Fibroblast of lung (primary cell): ENCODE results near the gene NOP56. TPM values are rescaled to one million over a fixed set of nuclear protein-coding genes. Genes with fewer than 3 reads are reported as not detected.

Experiments used
- DNase-seq, 2 donors: peaks; one replicate each; pipeline versions ENCODE4 v3.0.0 to v3.0.0-alpha.2; 2010; ENCODE audit warnings: low read depth in 2 of 2
- H2AFZ ChIP-seq: 2 replicates; pipeline ENCODE4 v1.5.1; 2012; ENCODE audit warnings: low read length, control low read depth, inconsistent platforms
- H3K27ac ChIP-seq: 2 replicates; pipeline ENCODE4 v1.5.1; 2011; ENCODE audit warnings: low read length, control low read depth; ENCODE audit not compliant: insufficient read depth
- H3K27me3 ChIP-seq: 2 replicates; pipeline ENCODE4 v1.5.1; 2011; ENCODE audit warnings: mild to moderate bottlenecking, low read length; ENCODE audit not compliant: control insufficient read depth, insufficient read depth
- H3K36me3 ChIP-seq: 2 replicates; pipeline ENCODE4 v1.5.1; 2011; ENCODE audit warnings: low read length; ENCODE audit not compliant: control insufficient read depth, insufficient read depth
- H3K4me1 ChIP-seq: 2 replicates; pipeline ENCODE4 v1.5.1; 2011; ENCODE audit warnings: low read length; ENCODE audit not compliant: control insufficient read depth, insufficient read depth; ENCODE audit errors: extremely low read depth
- H3K4me2 ChIP-seq: 2 replicates; pipeline ENCODE4 v1.5.1; 2011; ENCODE audit warnings: low read length, control low read depth; ENCODE audit not compliant: insufficient read depth; ENCODE audit errors: extremely low read depth
- H3K4me3 ChIP-seq, 4 experiments: fragments of 200-600 bp in 1 of 4; sonication (generic) in 1 of 4; replicated peaks in 1 of 4; 2 replicates each; pipeline ENCODE4 v1.5.1; 2011 to 2016; ENCODE audit warnings: low read length in 4 of 4, low read depth in 3 of 4, mild to moderate bottlenecking in 3 of 4, control low read depth in 2 of 4, inconsistent platforms in 1 of 4, mixed read lengths in 1 of 4; ENCODE audit not compliant: insufficient read depth in 1 of 4; ENCODE audit errors: control extremely low read depth in 1 of 4
- H3K79me2 ChIP-seq: 2 replicates; pipeline ENCODE4 v1.5.1; 2012; ENCODE audit warnings: mild to moderate bottlenecking, low read length, inconsistent platforms; ENCODE audit not compliant: control insufficient read depth, insufficient read depth
- H3K9ac ChIP-seq: 2 replicates; pipeline ENCODE4 v1.5.1; 2011; ENCODE audit warnings: mild to moderate bottlenecking, low read length, control low read depth; ENCODE audit not compliant: insufficient read depth
- H3K9me3 ChIP-seq: 2 replicates; pipeline ENCODE4 v1.5.1; 2012; ENCODE audit warnings: low read depth, low read length; ENCODE audit not compliant: control insufficient read depth, insufficient read depth
- H4K20me1 ChIP-seq: 2 replicates; pipeline ENCODE4 v1.5.1; 2011; ENCODE audit warnings: low read length; ENCODE audit not compliant: control insufficient read depth, insufficient read depth; ENCODE audit errors: extremely low read depth
- EZH2 ChIP-seq: IDR thresholded peaks from 2 replicates; pipeline ENCODE4 v1.5.1; 2012; ENCODE audit warnings: low read length, control low read depth, mild to moderate bottlenecking; ENCODE audit errors: missing control alignments
- polyA plus RNA-seq, 2 donors: library from polyadenylated mRNA; depleted of rRNA in 1 of 2; stranded (reverse) in 1 of 2; unstranded in 1 of 2; fragments of >200 nt; gene quantifications; 2 replicates each; pipeline ENCODE4 v1.2.1, GENCODE V29; 2011 to 2012; ENCODE audit warnings: missing spikeins in 1 of 2
- total RNA-seq: library from RNA; depleted of rRNA; stranded (reverse); fragments of >200 nt; gene quantifications from 2 replicates; pipeline ENCODE4 v1.2.1, GENCODE V29; 2014
- TF ChIP-seq, protein P1 (sequence below), 2 donors: IDR thresholded peaks in 1 of 2; conservative IDR thresholded peaks in 1 of 2; 1 replicate in 1 of 2; 2 replicates in 1 of 2; pipeline ENCODE4 v1.5.1; 2011 to 2012; ENCODE audit warnings: low read length in 2 of 2, control low read depth in 1 of 2, inconsistent platforms in 1 of 2, low read depth in 1 of 2, mild to moderate bottlenecking in 1 of 2

NOP56 gene
- total and polyA plus RNA-seq, 2 donors (not counting 1 experiment from before 2014, with no cell fraction given) = 108 to 117 TPM

- Histone ChIP-seq H3K4me1 (no peaks in the 10 kb centered on the region), H3K4me3 (no peak overlapping the region), H3K27me3 (peaks cover 47% of the 10 kb centered on the region), H3K27ac (no peak overlapping the region), H3K79me2 (no peaks in the 10 kb centered on the region), H3K4me2 (no peak overlapping the region), H2AFZ (no peak overlapping the region), H3K9me3 (no peaks in the 10 kb centered on the region), H3K36me3 (no peaks in the 10 kb centered on the region), H3K9ac (no peak overlapping the region), H4K20me1 (no peaks in the 10 kb centered on the region)
- DNase-seq = no peak
- TF ChIP-seq, protein P1, sequence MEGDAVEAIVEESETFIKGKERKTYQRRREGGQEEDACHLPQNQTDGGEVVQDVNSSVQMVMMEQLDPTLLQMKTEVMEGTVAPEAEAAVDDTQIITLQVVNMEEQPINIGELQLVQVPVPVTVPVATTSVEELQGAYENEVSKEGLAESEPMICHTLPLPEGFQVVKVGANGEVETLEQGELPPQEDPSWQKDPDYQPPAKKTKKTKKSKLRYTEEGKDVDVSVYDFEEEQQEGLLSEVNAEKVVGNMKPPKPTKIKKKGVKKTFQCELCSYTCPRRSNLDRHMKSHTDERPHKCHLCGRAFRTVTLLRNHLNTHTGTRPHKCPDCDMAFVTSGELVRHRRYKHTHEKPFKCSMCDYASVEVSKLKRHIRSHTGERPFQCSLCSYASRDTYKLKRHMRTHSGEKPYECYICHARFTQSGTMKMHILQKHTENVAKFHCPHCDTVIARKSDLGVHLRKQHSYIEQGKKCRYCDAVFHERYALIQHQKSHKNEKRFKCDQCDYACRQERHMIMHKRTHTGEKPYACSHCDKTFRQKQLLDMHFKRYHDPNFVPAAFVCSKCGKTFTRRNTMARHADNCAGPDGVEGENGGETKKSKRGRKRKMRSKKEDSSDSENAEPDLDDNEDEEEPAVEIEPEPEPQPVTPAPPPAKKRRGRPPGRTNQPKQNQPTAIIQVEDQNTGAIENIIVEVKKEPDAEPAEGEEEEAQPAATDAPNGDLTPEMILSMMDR (conservative IDR thresholded peaks at IDR 0.05 in 1 of 2, IDR thresholded peaks at IDR 0.05 in 1 of 2; ENCODE audit: low read depth in 1 of 2, low read length in 2 of 2) = no peak
- no peak for TF ChIP-seq EZH2
These were observed 44.2 kb downstream of the NOP56 start for GRCh38 chr20:2696646-2697045.

DNA sequence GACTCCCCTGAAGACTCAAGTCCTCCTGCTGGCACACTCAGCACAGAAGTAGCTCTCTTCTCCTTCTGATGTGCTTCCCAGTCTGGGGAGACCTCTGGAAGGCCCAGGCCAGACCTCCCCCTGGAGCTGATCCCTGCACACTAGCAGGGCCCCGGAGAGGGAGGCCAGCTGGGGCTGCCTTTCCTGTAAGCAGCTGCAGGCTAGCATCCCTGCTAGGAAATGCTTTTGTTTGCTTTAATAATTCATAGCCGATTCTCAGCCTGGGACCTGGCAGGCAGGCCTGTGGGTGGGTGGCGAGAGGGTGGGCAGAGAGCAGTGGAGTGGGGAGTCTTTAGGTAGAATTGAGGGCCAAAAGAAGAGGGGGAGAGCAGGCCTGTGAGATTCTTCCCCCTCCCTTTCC, 45.3 kb downstream of the NOP56 start:
- no peaks in the 10 kb centered on the region for H3K9me3 ChIP-seq
- H3K9ac ChIP-seq = no peak overlapping the region
- H3K79me2 ChIP-seq = no peaks in the 10 kb centered on the region
- H3K4me2 ChIP-seq = no peak overlapping the region
- H3K4me3 ChIP-seq = no peak overlapping the region
- H3K4me1 ChIP-seq = no peaks in the 10 kb centered on the region
- H3K36me3 ChIP-seq = no peaks in the 10 kb centered on the region
- no peak overlapping the region for H3K27ac ChIP-seq
- H2AFZ ChIP-seq = no peak overlapping the region
- no peak for DNase-seq
- TF ChIP-seq, protein P1 (conservative IDR thresholded peaks at IDR 0.05 in 1 of 2, IDR thresholded peaks at IDR 0.05 in 1 of 2; ENCODE audit: low read depth in 1 of 2, low read length in 2 of 2) = no peak
- TF ChIP-seq EZH2 = no peak
- H4K20me1 ChIP-seq = no peaks in the 10 kb centered on the region
- H3K27me3 ChIP-seq = peaks cover 41% of the 10 kb centered on the region

GRCh38 chr20:2698186-2698817, 45.9 kb downstream of the NOP56 start:
- Histone ChIP-seq H3K4me2 (no peak overlapping the region), H2AFZ (no peak overlapping the region), H3K79me2 (no peaks in the 10 kb centered on the region), H3K27ac (no peak overlapping the region), H4K20me1 (no peaks in the 10 kb centered on the region), H3K9ac (no peak overlapping the region), H3K36me3 (no peaks in the 10 kb centered on the region), H3K4me1 (no peaks in the 10 kb centered on the region), H3K27me3 (peaks cover 41% of the 10 kb centered on the region), H3K9me3 (no peaks in the 10 kb centered on the region), H3K4me3 (no peak overlapping the region)
- TF ChIP-seq EZH2 = no peak
- TF ChIP-seq, protein P1 (conservative IDR thresholded peaks at IDR 0.05 in 1 of 2, IDR thresholded peaks at IDR 0.05 in 1 of 2; ENCODE audit: low read depth in 1 of 2, low read length in 2 of 2) = no peak
- no peak for DNase-seq
